Fibroblast of lung (primary cell): ENCODE results near the gene CD84.
"Not testable (repeated sequence)": the region's sequence is repeated elsewhere in the genome, so short reads cannot be mapped to it uniquely, and the experiment has no call there.

Experiments used
- CTCF ChIP-seq, 2 donors: IDR thresholded peaks in 1 of 2; conservative IDR thresholded peaks in 1 of 2; 1 replicate in 1 of 2; 2 replicates in 1 of 2; pipeline ENCODE4 v1.5.1; 2011 to 2012; ENCODE audit warnings: low read length in 2 of 2, control low read depth in 1 of 2, inconsistent platforms in 1 of 2, low read depth in 1 of 2, mild to moderate bottlenecking in 1 of 2
- EZH2 ChIP-seq: IDR thresholded peaks from 2 replicates; pipeline ENCODE4 v1.5.1; 2012; ENCODE audit warnings: low read length, control low read depth, mild to moderate bottlenecking; ENCODE audit errors: missing control alignments

- TF ChIP-seq CTCF (conservative IDR thresholded peaks at IDR 0.05 in 1 of 2, IDR thresholded peaks at IDR 0.05 in 1 of 2; ENCODE audit: low read depth in 1 of 2, low read length in 2 of 2); EZH2: not testable (repeated sequence)
Observed at GRCh38 chr1:160498301-160499065, 80.8 kb downstream of the CD84 start.
